Upper lobe of right lung (tissue), 1 donor: ENCODE measurements around the gene USP53. TPM values are rescaled to one million over a fixed set of nuclear protein-coding genes. Genes with fewer than 3 reads are reported as not detected.
"Not testable (repeated sequence)": the region's sequence is repeated elsewhere in the genome, so short reads cannot be mapped to it uniquely, and the experiment has no call there.

Source experiments
- ATAC-seq: fragments of 200-7000 bp; cut with Tn5 transposase; one replicate; pipeline ENCODE4 v1.9.1; 2020; ENCODE audit warnings: mild to moderate bottlenecking, moderate library complexity
- DNase-seq: peaks from one replicate; pipeline ENCODE4 v3.0.0-alpha.2; 2020
- H3K27ac ChIP-seq: fragments of 200-600 bp; one replicate; pipeline ENCODE4 v1.8.0; 2022
- H3K27me3 ChIP-seq: fragments of 200-600 bp; one replicate; pipeline ENCODE4 v1.8.0; 2022; ENCODE audit warnings: mild to moderate bottlenecking
- H3K36me3 ChIP-seq: fragments of 200-600 bp; one replicate; pipeline ENCODE4 v1.8.0; 2022
- H3K4me1 ChIP-seq: fragments of 200-600 bp; one replicate; pipeline ENCODE4 v1.8.0; 2022
- H3K4me3 ChIP-seq: fragments of 200-600 bp; one replicate; pipeline ENCODE4 v1.8.0; 2022; ENCODE audit warnings: mild to moderate bottlenecking
- H3K9me3 ChIP-seq: fragments of 200-600 bp; one replicate; pipeline ENCODE4 v1.8.0; 2022
- CTCF ChIP-seq: fragments of 200-600 bp; IDR thresholded peaks from one replicate; pipeline ENCODE4 v1.8.0; 2022; ENCODE audit warnings: antibody characterized with exemption
- intact Hi-C: fragments of 100-400 bp; cut with DNase I; formaldehyde crosslinking; loops from one replicate; pipeline ENCODE4 v1.11.0; 2022
- long read RNA-seq: library from polyadenylated mRNA; unstranded; transcript quantifications from one replicate; pipeline ENCODE4 v2.0.0, GENCODE V29; 2021
- total RNA-seq: library from RNA; stranded (reverse); fragmentation: NEBNext Ultra II Directional; extraction: Animal tissue kit (Norgen Biotek cat#: 25700); gene quantifications from one replicate; pipeline ENCODE4 v1.2.1, GENCODE V29; 2021
- donor health status: DM: no; HTN: yes; CAD: no; lungs with severe emphysema.

USP53 gene
- total RNA-seq = 80.5 TPM
- long read RNA-seq, full-length matches to known transcripts = 2 of 40 reads
- long read RNA-seq, partial matches to known transcripts = 7 of 40 reads
- long read RNA-seq, other reads (novel, unspliced or antisense) = 31 of 40 reads

GRCh38 chr4:119212234-119212963 is at the start of gene USP53:
USP53 (plus strand) TSS chr4:119212713; CDS start chr4:119239760, 27,047 bp downstream.
- Histone ChIP-seq H3K27me3 (no peaks in the 10 kb centered on the region), H3K9me3 (no peaks in the 10 kb centered on the region), H3K36me3 (peaks cover 6% of the 10 kb centered on the region), H3K27ac (peak within 1 kb of the TSS; percentile 93), H3K4me3 (peak within 1 kb of the TSS; percentile 76), H3K4me1 (peaks cover 16% of the 10 kb centered on the region)
- ATAC-seq (peak; percentile 98), DNase-seq (peak; percentile 99)
- no peak for TF ChIP-seq CTCF
- intact Hi-C loops = no loop called here

GRCh38 chr4:119165767-119166166 is 46.7 kb upstream of the USP53 start:
- DNase-seq (no peak), ATAC-seq (no peak)
- no peak for TF ChIP-seq CTCF
- Histone ChIP-seq H3K36me3 (no peaks in the 10 kb centered on the region), H3K9me3 (no peaks in the 10 kb centered on the region), H3K4me1 (no peaks in the 10 kb centered on the region), H3K27ac (no peak overlapping the region), H3K4me3 (no peak overlapping the region), H3K27me3 (no peaks in the 10 kb centered on the region)
- intact Hi-C loops = no loop called here

- intact Hi-C loops = no loop called here
- no peaks in the 10 kb centered on the region for H3K36me3 ChIP-seq
- no peaks in the 10 kb centered on the region for H3K27me3 ChIP-seq
- ATAC-seq = no peak
- DNase-seq = no peak
- H3K9me3 ChIP-seq = no peaks in the 10 kb centered on the region
- H3K27ac ChIP-seq = no peak overlapping the region
- H3K4me1 ChIP-seq = no peaks in the 10 kb centered on the region
- no peak overlapping the region for H3K4me3 ChIP-seq
- no peak for TF ChIP-seq CTCF
These were observed 42.3 kb upstream of the USP53 start for GRCh38 chr4:119170195-119170594.

GRCh38 chr4:119172223-119172622 is 40.3 kb upstream of the USP53 start:
- no peaks in the 10 kb centered on the region for H3K9me3 ChIP-seq
- no peaks in the 10 kb centered on the region for H3K4me1 ChIP-seq
- no peaks in the 10 kb centered on the region for H3K27me3 ChIP-seq
- H3K27ac ChIP-seq = no peak overlapping the region
- DNase-seq = no peak
- no peaks in the 10 kb centered on the region for H3K36me3 ChIP-seq
- no peak for ATAC-seq
- no peak overlapping the region for H3K4me3 ChIP-seq
- intact Hi-C loops = no loop called here
- TF ChIP-seq CTCF = no peak

GRCh38 chr4:119173729-119174361 is 38.7 kb upstream of the USP53 start:
- H3K27me3 ChIP-seq, H3K36me3 ChIP-seq, H3K27ac ChIP-seq, H3K4me3 ChIP-seq, ATAC-seq, DNase-seq, H3K9me3 ChIP-seq, H3K4me1 ChIP-seq, intact Hi-C loops: not testable (repeated sequence)

GRCh38 chr4:119179011-119179410 is 33.5 kb upstream of the USP53 start:
- H3K27ac ChIP-seq = no peak overlapping the region
- intact Hi-C loops = no loop called here
- no peaks in the 10 kb centered on the region for H3K27me3 ChIP-seq
- no peaks in the 10 kb centered on the region for H3K36me3 ChIP-seq
- no peak for TF ChIP-seq CTCF
- H3K4me1 ChIP-seq = no peaks in the 10 kb centered on the region
- H3K9me3 ChIP-seq = no peaks in the 10 kb centered on the region
- H3K4me3 ChIP-seq = no peak overlapping the region
- DNase-seq = no peak
- no peak for ATAC-seq
